Nephron progenitor cell (in vitro differentiated cells): ENCODE data around the gene TBC1D14.

Experiments used
- DNase-seq: peaks from one replicate; pipeline ENCODE4 v3.0.0; 2021
- H3K27ac Mint-ChIP-seq: 2 replicates; pipeline ENCODE4 v1.8.0; 2021; ENCODE audit warnings: mild to moderate bottlenecking, moderate library complexity, mixed read lengths
- H3K27me3 Mint-ChIP-seq: 2 replicates; pipeline ENCODE4 v1.8.0; 2021; ENCODE audit warnings: mild to moderate bottlenecking, low read depth, mixed read lengths; ENCODE audit not compliant: poor library complexity
- H3K36me3 Mint-ChIP-seq: 2 replicates; pipeline ENCODE4 v1.8.0; 2021; ENCODE audit warnings: low read depth, mixed read lengths
- H3K4me1 Mint-ChIP-seq: 2 replicates; pipeline ENCODE4 v1.8.0; 2021; ENCODE audit warnings: mixed read lengths
- H3K4me3 Mint-ChIP-seq: 2 replicates; pipeline ENCODE4 v1.8.0; 2021; ENCODE audit warnings: mild to moderate bottlenecking, moderate library complexity, mixed read lengths
- H3K9me3 Mint-ChIP-seq: 2 replicates; pipeline ENCODE4 v1.8.0; 2021; ENCODE audit warnings: mild to moderate bottlenecking, moderate library complexity, mixed read lengths
- TF ChIP-seq, protein P1 (sequence below): fragments of 200-600 bp; sonication (generic); IDR thresholded peaks from 2 replicates; pipeline ENCODE4 v1.5.0; 2021; ENCODE audit warnings: antibody characterized with exemption

Gene TBC1D14

DNA sequence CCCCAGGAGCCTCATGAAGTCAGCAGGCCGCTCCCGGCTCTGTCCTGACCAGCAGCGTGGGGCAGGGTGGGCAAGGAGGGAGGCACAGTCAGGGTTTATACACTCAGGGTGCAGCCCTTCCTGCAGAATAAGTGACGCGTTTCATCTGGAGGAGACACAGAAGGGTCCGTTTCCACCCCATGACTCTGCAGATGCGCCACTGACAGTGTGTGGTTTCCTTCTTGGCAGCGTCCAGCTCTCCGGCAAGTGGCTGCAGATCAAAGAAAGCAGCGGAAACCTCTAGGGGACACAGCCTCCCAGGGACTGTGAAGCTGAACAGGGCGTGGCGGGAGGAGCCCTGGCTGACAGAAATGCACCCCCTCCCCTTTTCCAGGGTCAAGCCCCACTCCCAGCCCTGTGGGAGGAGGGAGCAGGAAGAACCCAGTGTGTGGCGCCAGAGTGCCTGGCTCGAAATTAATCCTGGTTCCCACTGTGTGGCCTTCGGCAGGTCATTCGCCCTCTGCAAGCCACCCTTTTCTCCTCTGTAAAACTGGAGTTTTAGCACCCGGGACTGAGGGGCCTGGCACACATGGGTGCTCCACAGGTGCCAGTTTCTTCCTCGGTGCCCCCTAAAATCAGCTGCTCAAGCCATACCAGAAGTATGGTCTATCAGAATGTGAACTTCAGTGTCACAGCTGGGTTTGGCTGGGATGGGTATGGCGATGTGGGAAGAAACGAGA is 17.3 kb upstream of the TBC1D14 start:
- H3K36me3 Mint-ChIP-seq: peaks cover 15% of the 10 kb centered on the region
- DNase-seq: peak; percentile 58
- no peak overlapping the region for H3K27ac Mint-ChIP-seq
- H3K4me3 Mint-ChIP-seq: no peak overlapping the region
- peaks cover 12% of the 10 kb centered on the region for H3K27me3 Mint-ChIP-seq
- H3K9me3 Mint-ChIP-seq: peaks cover 39% of the 10 kb centered on the region
- peaks cover 43% of the 10 kb centered on the region for H3K4me1 Mint-ChIP-seq
- TF ChIP-seq, protein P1, sequence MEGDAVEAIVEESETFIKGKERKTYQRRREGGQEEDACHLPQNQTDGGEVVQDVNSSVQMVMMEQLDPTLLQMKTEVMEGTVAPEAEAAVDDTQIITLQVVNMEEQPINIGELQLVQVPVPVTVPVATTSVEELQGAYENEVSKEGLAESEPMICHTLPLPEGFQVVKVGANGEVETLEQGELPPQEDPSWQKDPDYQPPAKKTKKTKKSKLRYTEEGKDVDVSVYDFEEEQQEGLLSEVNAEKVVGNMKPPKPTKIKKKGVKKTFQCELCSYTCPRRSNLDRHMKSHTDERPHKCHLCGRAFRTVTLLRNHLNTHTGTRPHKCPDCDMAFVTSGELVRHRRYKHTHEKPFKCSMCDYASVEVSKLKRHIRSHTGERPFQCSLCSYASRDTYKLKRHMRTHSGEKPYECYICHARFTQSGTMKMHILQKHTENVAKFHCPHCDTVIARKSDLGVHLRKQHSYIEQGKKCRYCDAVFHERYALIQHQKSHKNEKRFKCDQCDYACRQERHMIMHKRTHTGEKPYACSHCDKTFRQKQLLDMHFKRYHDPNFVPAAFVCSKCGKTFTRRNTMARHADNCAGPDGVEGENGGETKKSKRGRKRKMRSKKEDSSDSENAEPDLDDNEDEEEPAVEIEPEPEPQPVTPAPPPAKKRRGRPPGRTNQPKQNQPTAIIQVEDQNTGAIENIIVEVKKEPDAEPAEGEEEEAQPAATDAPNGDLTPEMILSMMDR: no peak

DNA sequence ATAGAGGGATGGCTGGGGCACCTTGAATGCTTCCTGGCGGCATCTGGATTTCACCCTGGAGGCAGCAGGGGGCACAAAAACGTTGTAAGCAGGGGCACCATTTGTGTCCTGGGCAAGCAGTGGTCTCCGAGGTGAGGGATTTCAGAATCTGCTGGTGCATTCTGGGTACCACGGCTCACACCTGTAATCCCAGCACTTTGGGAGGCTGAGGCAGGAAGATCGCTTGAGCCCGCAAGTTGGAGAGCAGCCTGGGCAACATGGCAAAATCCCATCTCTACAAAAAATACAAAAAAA is 16.8 kb upstream of the TBC1D14 start:
- no peak overlapping the region for H3K4me3 Mint-ChIP-seq
- DNase-seq: no peak
- peaks cover 12% of the 10 kb centered on the region for H3K27me3 Mint-ChIP-seq
- H3K27ac Mint-ChIP-seq: no peak overlapping the region
- TF ChIP-seq, protein P1: no peak
- peaks cover 41% of the 10 kb centered on the region for H3K9me3 Mint-ChIP-seq
- peaks cover 38% of the 10 kb centered on the region for H3K4me1 Mint-ChIP-seq
- peaks cover 15% of the 10 kb centered on the region for H3K36me3 Mint-ChIP-seq

DNA sequence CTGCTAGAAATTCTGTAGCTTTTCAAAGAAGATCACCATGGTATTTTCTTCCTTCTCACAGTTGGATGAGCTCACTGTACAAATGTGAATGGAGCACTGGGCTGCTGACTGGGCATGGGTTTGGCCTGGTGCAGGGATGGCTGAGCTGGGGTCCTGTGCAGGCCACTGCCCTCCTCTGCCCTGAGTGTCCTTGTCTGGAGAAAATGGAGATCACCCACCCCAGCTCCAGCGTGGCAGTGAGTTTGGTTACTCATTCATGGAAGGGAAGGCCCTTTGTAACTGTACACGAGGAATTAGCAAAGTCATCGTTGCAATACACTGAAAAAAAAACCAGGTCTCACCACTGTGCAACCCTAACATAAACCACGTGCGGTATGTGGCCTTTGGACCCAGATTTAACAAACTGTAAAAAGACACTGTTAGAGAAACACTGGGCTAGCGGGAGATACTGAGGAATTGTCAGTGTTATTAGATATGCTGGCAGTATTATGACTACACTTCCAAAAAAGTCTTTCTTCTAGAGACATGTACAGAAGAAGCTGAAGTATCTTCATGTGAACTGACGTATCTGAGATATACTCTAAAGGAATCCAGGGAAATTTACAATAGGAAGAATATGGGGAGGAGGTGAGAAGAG is 16.1 kb upstream of the TBC1D14 start:
- no peak for DNase-seq
- peaks cover 15% of the 10 kb centered on the region for H3K36me3 Mint-ChIP-seq
- H3K4me1 Mint-ChIP-seq: peaks cover 33% of the 10 kb centered on the region
- H3K9me3 Mint-ChIP-seq: peaks cover 41% of the 10 kb centered on the region
- peaks cover 12% of the 10 kb centered on the region for H3K27me3 Mint-ChIP-seq
- TF ChIP-seq, protein P1: no peak
- no peak overlapping the region for H3K27ac Mint-ChIP-seq
- no peak overlapping the region for H3K4me3 Mint-ChIP-seq

DNA sequence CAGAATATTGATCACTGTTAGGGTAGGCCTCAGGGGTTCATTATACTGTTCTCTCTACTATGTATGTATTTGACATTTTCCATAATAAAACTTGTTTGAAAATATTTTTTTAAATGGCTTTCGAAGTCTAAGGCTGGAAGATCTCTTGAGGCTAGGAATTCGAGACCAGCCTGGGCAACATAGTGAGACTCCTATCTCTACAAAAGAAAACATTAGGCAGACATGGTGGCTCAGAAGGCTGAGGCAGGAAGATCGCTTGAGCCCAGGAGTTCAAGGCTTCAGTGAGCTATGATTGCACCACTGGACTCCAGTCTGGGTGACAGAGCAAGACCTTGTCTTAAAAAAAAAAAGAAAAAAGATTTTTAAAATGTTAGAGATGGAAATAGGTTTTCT is 15.5 kb upstream of the TBC1D14 start:
- peaks cover 41% of the 10 kb centered on the region for H3K9me3 Mint-ChIP-seq
- H3K27me3 Mint-ChIP-seq: peaks cover 12% of the 10 kb centered on the region
- no peak for DNase-seq
- peaks cover 15% of the 10 kb centered on the region for H3K36me3 Mint-ChIP-seq
- H3K4me3 Mint-ChIP-seq: no peak overlapping the region
- TF ChIP-seq, protein P1: no peak
- H3K27ac Mint-ChIP-seq: no peak overlapping the region
- peaks cover 28% of the 10 kb centered on the region for H3K4me1 Mint-ChIP-seq

DNA sequence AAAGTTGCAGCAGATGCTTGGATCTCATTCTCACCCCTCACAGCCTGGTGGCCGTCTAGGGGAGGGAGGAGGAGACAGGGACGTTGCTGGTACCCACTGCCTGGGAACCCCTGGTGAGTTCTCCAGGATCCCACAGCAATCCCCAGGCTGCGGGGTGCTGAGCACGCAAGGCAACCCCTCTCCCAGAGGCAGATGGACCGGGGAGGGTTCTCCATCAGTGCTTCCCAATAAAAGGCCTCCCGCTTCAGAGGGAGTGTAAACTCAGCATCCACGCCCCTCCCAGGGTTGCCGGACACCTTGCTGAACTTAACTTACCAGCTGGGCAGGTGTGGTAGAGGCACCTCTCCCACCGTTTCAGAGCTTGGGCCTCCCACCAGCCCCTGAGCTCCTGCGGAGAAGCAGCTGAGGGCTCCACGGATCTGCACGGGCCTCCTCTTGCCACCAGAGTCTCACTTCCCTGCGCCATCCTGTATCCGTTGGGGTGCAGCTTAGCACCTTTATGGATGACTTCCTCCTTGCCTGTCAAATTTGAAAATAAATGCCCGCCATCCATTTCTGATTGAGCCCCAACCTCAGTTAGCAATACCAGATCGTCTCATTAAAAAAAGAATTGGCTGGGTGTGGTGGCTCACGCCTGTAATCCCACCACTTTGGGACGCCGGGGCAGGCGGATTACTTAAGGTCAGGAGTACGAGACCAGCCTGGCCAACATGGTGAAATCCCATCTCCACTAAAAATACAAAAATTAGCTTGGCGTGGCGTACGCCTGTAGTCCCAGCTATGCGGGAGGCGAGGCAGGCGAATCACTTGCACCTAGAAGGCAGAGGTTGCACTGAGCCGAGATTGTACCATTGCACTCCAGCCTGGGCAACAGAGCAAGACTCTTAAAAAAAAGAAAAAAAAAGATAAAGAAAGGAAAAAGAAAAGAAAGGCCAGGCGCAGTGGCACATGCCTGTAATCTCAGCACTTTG is 14.8 kb upstream of the TBC1D14 start:
- no peak for DNase-seq
- Mint-ChIP-seq H3K4me1 (peaks cover 28% of the 10 kb centered on the region), H3K9me3 (peaks cover 38% of the 10 kb centered on the region), H3K4me3 (no peak overlapping the region), H3K27ac (no peak overlapping the region), H3K27me3 (peaks cover 12% of the 10 kb centered on the region), H3K36me3 (peaks cover 15% of the 10 kb centered on the region)
- TF ChIP-seq, protein P1: no peak
